Loucy (cell line): ENCODE measurements around the gene ZNF791.

Experiments
- H2AFZ ChIP-seq: fragments of 200-600 bp; sonication (generic); 2 replicates; pipeline ENCODE4 v1.6.0; 2016; ENCODE audit warnings: antibody characterized with exemption, mild to moderate bottlenecking, low read length, moderate library complexity
- H3F3A ChIP-seq: fragments of 200-600 bp; 2 replicates; pipeline ENCODE4 v1.6.0; 2016; ENCODE audit warnings: antibody characterized with exemption, low read depth, mild to moderate bottlenecking
- H3K27me3 ChIP-seq: fragments of 200-600 bp; sonication (generic); 2 replicates; pipeline ENCODE4 v1.6.1; 2014; ENCODE audit warnings: low read length, mild to moderate bottlenecking; ENCODE audit not compliant: insufficient read depth, poor library complexity, severe bottlenecking
- H3K36me3 ChIP-seq: fragments of 200-600 bp; sonication (generic); 2 replicates; pipeline ENCODE4 v1.6.1; 2016; ENCODE audit warnings: low read length; ENCODE audit not compliant: insufficient read depth
- H3K4me1 ChIP-seq: fragments of 200-600 bp; sonication (generic); 2 replicates; pipeline ENCODE4 v1.5.1; 2014; ENCODE audit warnings: low read length, mild to moderate bottlenecking; ENCODE audit not compliant: insufficient read depth, poor library complexity, severe bottlenecking
- H3K4me2 ChIP-seq: fragments of 200-600 bp; sonication (generic); 2 replicates; pipeline ENCODE4 v1.6.0; 2014; ENCODE audit warnings: antibody characterized with exemption, low read length, low read depth, mild to moderate bottlenecking; ENCODE audit not compliant: poor library complexity, severe bottlenecking
- H3K4me3 ChIP-seq: fragments of 200-600 bp; sonication (generic); 2 replicates; pipeline ENCODE4 v1.5.1; 2014; ENCODE audit warnings: low read length, mild to moderate bottlenecking, mixed read lengths; ENCODE audit not compliant: poor library complexity, severe bottlenecking
- H3K79me2 ChIP-seq: fragments of 200-600 bp; sonication (generic); 2 replicates; pipeline ENCODE4 v1.6.1; 2014; ENCODE audit warnings: low read length; ENCODE audit not compliant: insufficient read depth
- H3K9ac ChIP-seq: fragments of 200-600 bp; sonication (generic); 2 replicates; pipeline ENCODE4 v1.6.0; 2014; ENCODE audit warnings: mild to moderate bottlenecking, low read depth, low read length, moderate library complexity; ENCODE audit not compliant: poor library complexity, severe bottlenecking
- H3K9me2 ChIP-seq: fragments of 200-600 bp; sonication (generic); replicated peaks from 2 replicates; pipeline ENCODE4 v1.6.1; 2016; ENCODE audit warnings: low read depth, low read length, mixed read lengths
- H3K9me3 ChIP-seq: fragments of 200-600 bp; sonication (generic); 2 replicates; pipeline ENCODE4 v1.6.1; 2014; ENCODE audit warnings: mild to moderate bottlenecking, antibody characterized with exemption, low read length, low read depth; ENCODE audit not compliant: insufficient read depth
- H4K20me1 ChIP-seq: fragments of 200-600 bp; sonication (generic); 2 replicates; pipeline ENCODE4 v1.6.0; 2014; ENCODE audit warnings: antibody characterized with exemption, low read length, mild to moderate bottlenecking; ENCODE audit not compliant: insufficient read depth, poor library complexity, severe bottlenecking
- EZH2phosphoT487 ChIP-seq: fragments of 200-600 bp; IDR thresholded peaks from 2 replicates; pipeline ENCODE4 v1.6.1; 2018; ENCODE audit warnings: antibody characterized with exemption, mild to moderate bottlenecking, moderate library complexity, borderline replicate concordance
- TF ChIP-seq, protein P1 (sequence below): fragments of 200-600 bp; sonication (generic); conservative IDR thresholded peaks from 2 replicates; pipeline ENCODE4 v1.5.1; 2014; ENCODE audit warnings: mild to moderate bottlenecking, antibody characterized with exemption, low read length

ZNF791 gene

DNA sequence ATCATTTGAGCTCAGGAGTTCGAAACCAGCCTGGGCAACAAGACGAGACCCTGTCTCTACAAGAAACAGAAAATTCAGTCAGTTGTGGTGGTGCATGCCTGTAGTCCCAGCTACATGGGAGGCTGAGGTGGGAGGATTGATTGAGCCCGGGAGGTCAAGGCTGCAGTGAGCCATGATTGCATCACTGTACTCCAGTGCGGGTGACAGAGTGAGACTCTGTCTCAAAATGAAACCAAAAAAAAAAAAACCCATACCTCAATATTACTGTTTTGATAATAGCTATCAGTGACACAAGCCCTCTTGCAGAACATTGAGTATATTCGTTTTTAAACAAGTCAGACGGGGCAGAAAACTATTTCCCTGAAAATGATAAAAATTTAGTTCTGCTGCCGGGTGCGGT lies 16.2 kb downstream of the ZNF791 start:
- Histone ChIP-seq H3K9ac (no peak overlapping the region), H3K4me3 (no peak overlapping the region), H3K79me2 (no peaks in the 10 kb centered on the region), H3K4me1 (no peaks in the 10 kb centered on the region), H3K9me2 (no peaks in the 10 kb centered on the region), H4K20me1 (peaks cover 4% of the 10 kb centered on the region), H2AFZ (no peak overlapping the region), H3K27me3 (no peaks in the 10 kb centered on the region), H3K36me3 (peaks cover 39% of the 10 kb centered on the region), H3K4me2 (no peak overlapping the region), H3K9me3 (peaks cover 7% of the 10 kb centered on the region; the same call in 1 of the 2 replicates), H3F3A (no peaks in the 10 kb centered on the region)
- TF ChIP-seq, protein P1, sequence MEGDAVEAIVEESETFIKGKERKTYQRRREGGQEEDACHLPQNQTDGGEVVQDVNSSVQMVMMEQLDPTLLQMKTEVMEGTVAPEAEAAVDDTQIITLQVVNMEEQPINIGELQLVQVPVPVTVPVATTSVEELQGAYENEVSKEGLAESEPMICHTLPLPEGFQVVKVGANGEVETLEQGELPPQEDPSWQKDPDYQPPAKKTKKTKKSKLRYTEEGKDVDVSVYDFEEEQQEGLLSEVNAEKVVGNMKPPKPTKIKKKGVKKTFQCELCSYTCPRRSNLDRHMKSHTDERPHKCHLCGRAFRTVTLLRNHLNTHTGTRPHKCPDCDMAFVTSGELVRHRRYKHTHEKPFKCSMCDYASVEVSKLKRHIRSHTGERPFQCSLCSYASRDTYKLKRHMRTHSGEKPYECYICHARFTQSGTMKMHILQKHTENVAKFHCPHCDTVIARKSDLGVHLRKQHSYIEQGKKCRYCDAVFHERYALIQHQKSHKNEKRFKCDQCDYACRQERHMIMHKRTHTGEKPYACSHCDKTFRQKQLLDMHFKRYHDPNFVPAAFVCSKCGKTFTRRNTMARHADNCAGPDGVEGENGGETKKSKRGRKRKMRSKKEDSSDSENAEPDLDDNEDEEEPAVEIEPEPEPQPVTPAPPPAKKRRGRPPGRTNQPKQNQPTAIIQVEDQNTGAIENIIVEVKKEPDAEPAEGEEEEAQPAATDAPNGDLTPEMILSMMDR = no peak
- TF ChIP-seq EZH2phosphoT487 = no peak

DNA sequence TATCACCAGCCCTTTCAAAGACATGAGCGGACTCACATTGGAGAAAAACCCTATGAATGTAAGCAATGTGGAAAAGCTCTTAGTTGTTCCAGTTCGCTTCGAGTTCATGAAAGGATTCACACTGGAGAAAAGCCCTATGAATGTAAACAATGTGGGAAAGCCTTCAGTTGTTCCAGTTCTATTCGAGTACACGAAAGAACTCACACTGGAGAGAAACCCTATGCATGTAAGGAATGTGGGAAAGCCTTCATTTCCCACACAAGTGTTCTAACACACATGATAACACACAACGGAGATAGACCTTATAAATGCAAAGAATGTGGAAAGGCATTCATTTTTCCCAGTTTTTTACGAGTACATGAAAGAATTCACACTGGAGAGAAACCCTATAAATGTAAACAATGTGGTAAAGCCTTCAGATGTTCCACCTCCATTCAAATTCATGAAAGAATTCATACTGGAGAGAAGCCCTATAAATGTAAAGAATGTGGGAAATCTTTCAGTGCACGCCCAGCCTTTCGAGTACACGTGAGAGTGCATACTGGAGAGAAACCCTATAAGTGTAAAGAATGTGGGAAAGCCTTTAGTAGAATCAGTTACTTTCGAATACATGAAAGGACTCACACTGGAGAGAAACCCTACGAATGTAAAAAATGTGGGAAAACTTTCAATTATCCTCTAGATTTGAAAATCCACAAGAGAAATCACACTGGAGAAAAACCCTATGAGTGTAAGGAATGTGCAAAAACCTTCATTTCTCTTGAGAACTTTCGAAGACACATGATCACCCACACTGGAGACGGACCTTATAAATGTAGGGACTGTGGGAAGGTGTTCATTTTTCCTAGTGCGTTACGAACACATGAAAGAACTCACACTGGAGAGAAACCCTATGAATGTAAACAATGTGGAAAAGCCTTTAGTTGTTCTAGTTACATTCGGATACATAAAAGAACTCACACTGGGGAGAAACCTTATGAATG lies 17.6 kb downstream of the ZNF791 start:
- Histone ChIP-seq H2AFZ (no peak overlapping the region), H3F3A (no peaks in the 10 kb centered on the region), H3K27me3 (no peaks in the 10 kb centered on the region), H3K36me3 (peaks cover 39% of the 10 kb centered on the region), H3K9me2 (no peaks in the 10 kb centered on the region), H3K9me3 (peaks cover 7% of the 10 kb centered on the region; the same call in 1 of the 2 replicates), H3K9ac (no peak overlapping the region), H4K20me1 (peaks cover 4% of the 10 kb centered on the region), H3K4me1 (no peaks in the 10 kb centered on the region), H3K4me2 (no peak overlapping the region), H3K4me3 (no peak overlapping the region), H3K79me2 (no peaks in the 10 kb centered on the region)
- no peak for TF ChIP-seq EZH2phosphoT487
- TF ChIP-seq, protein P1 = no peak

DNA sequence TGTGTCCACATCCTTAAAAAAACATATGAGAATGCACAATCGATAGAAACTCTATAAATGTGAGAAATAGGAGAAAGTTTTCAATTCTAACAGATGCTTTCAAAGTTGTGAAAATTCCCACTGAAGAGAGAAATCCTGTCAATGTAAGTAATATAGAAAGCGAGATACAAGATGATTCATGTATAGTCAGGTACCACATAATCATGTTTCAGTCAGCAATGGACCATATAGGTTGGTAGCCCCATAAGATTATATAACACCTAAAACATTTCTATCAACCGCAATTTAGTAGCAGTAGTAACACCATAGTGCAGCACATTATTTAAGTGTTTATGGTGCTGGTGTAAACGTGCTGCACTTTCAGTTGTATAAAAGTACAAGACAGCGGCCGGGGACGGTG lies 18.5 kb downstream of the ZNF791 start:
- H3K36me3 ChIP-seq = peaks cover 36% of the 10 kb centered on the region
- H3K79me2 ChIP-seq = no peaks in the 10 kb centered on the region
- no peak overlapping the region for H3K4me2 ChIP-seq
- H3K9ac ChIP-seq = no peak overlapping the region
- H3K27me3 ChIP-seq = no peaks in the 10 kb centered on the region
- TF ChIP-seq, protein P1 = no peak
- TF ChIP-seq EZH2phosphoT487 = no peak
- H2AFZ ChIP-seq = no peak overlapping the region
- H3K9me2 ChIP-seq = no peaks in the 10 kb centered on the region
- H3F3A ChIP-seq = no peaks in the 10 kb centered on the region
- H3K4me1 ChIP-seq = no peaks in the 10 kb centered on the region
- H4K20me1 ChIP-seq = no peaks in the 10 kb centered on the region
- H3K9me3 ChIP-seq = peaks cover 7% of the 10 kb centered on the region; the same call in 1 of the 2 replicates
- H3K4me3 ChIP-seq = no peak overlapping the region
